Stimulated activated CD8-positive, alpha-beta memory T cell treated with anti-CD3 and anti-CD28 coated beads, Interleukin-4, amount 100 ng/mL, for 24 hours (primary cell): Measurements from ENCODE around the gene IMMP2L.
"Not testable (repeated sequence)": the region's sequence is repeated elsewhere in the genome, so short reads cannot be mapped to it uniquely, and the experiment has no call there.

Experiments
- DNase-seq: peaks from one replicate; pipeline ENCODE4 v3.0.0-alpha.2; 2020; ENCODE audit warnings: low read depth

IMMP2L gene

DNA sequence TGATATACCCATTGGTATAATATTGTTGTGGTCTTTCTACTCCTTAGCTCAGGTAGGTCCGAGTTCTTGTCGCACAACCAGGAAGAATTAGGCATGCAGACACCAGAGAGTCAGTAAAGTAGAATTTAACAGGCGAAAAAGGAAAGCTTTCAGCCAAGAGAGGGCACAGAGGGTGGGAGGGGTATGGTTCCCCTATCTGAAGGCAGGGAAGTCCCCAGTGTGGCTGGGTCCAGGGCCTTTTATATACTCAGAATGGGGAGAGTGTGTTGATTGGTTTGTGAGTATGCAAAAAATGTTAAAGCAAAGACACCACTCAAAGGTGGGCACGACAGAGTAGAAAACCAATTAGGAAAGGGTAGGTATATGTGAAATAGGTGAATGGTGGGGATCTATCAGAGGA lies 53.9 kb downstream of the IMMP2L start:
- DNase-seq = no peak

DNA sequence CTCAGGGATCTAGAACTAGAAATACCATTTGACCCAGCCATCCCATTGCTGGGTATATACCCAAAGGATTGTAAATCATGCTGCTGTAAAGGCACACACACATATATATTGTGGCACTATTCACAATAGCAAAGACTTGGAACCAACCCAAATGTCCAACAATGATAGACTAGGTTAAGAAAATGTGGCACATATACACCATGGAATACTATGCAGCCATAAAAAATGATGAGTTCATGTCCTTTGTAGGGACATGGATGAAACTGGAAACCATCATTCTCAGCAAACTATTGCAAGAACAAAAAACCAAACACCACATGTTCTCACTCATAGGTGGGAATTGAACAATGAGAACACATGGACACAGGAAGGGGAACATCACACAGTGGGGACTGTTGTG lies 56.9 kb downstream of the IMMP2L start:
- DNase-seq = not testable (repeated sequence)

DNA sequence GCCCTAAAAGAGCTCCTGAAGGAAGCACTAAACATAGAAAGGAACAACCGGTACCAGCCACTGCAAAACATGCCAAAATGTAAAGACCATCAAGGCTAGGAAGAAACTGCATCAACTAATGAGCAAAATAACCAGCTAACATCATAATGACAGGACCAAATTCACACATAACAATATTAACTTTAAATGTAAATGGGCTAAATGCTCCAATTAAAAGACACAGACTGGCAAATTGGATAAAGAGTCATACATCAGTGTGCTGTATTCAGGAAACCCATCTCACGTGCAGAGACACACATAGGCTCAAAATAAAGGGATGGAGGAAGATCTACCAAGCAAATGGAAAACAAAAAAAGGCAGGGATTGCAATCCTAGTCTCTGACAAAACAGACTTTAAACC lies 60.5 kb downstream of the IMMP2L start:
- not testable (repeated sequence) for DNase-seq

DNA sequence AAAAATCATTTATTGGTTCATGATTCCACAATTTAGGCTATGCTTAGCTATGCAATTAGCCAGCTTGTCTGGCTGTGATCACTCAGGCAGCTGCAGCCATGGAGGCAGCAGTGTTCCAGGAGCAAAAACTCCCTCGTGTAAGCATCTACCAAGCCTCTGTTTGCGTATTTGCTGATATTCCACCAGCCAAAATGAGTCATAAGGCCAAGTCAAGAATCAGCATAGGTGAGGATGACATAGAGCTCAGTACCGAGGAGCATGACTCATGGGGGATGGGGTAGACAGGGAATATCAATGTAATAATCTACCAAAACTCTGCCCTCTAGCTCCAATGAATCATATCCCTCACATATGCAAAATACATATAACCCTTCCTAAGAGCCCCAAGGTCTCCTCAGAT lies 63.3 kb downstream of the IMMP2L start:
- DNase-seq = no peak

DNA sequence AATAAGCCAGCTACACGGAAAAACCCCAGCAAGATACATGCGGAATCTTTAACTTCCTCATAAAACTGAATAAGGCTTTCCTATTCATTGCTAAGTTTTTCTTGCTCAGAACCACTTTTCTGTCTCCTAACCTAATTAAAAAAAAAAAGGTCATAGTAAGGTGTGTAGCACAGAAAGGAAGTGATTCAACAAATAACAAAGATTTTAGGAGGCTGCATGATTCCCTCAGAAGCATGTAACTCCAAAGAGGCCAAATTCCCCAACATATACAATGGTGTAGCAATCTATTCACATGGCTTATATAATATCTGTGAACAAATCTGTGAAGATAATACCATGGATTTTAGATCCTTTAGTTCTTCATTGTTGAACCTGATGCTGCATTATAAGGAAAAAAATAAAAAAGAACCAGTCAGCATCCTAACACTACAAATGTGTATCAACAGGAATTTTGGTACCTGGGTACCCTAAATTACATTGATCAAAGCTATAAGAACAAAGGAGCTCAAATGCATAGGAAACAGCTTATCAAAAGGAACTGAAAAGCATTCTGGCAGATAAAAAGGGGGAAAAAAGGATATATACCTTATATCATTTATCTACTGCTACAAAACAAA lies 63.8 kb downstream of the IMMP2L start:
- no peak for DNase-seq

DNA sequence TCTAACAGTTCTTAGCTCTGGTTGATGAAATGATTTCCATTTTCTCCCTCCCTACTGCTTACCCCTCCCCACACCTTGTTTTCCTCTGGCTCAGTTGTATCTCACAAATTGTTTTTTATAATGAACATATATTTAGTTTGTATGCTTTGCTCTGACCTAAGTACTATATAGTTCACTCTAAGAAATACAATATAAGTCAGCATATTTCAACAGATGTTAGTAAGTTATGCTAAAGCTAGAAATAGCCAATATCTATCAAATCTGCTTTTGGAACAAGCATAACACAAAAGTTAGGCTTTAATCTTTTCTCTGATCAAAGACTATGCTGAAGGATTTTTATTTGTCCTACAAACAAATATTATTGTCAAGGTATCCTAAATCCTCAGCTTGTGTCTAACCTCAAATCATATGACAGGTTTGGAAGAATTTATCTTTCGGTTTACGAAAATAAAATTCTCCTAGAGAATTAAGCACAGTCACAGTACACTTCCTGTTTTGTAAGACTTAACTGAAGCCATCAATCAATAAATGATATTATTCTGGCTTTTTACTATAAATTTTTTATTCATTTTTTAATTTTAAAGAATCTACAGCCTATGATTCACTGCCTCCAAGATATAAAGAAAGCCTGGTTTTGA lies 67.0 kb downstream of the IMMP2L start:
- no peak for DNase-seq

DNA sequence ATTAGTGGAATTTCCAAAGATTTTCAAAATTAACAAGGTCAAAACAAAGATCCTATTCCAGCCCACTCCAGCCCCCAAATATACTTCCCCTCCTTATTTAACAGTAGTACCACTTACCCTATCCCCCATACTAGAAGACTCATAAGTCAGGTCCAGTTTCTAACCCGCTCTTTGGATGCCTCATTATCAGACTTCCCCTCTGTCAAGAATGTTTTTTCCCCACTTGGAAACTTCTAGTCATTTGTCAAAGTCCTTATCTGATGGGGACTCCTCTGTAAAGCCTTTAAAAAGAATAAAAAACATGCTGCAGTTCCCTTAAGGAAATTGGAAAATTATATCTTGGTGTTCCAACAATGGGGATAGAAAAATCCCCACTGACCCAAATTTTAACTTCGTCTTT lies 70.1 kb downstream of the IMMP2L start:
- no peak for DNase-seq

DNA sequence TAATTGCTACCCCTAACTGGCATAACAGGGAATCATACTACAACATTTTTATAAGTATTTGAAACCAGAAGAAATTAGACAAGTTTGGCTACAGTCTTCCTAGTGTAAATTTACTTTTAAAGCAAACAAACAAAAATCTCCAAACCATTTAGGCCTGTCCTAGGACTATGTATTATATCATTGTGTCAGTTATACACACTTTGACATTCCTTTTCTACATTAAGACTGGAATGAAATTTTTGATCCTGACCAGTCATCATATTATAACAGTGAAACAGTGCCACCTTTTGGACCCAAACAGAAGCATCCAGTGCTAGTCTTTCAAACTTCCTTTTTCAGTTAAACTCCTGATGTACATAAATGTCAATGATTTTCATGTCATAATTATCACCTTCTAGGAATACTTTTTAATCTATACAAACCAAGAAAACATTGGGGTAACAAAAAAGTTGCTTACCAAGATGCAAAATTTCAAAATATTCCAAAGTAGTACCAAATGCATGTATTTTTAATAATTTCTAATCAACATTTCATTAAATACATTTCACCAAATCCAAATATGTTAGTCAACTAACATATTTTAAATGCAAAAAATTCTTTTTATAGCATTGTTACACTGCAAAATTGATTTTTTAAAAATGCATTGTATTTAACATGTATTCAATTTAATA lies 75.7 kb downstream of the IMMP2L start:
- DNase-seq = no peak

DNA sequence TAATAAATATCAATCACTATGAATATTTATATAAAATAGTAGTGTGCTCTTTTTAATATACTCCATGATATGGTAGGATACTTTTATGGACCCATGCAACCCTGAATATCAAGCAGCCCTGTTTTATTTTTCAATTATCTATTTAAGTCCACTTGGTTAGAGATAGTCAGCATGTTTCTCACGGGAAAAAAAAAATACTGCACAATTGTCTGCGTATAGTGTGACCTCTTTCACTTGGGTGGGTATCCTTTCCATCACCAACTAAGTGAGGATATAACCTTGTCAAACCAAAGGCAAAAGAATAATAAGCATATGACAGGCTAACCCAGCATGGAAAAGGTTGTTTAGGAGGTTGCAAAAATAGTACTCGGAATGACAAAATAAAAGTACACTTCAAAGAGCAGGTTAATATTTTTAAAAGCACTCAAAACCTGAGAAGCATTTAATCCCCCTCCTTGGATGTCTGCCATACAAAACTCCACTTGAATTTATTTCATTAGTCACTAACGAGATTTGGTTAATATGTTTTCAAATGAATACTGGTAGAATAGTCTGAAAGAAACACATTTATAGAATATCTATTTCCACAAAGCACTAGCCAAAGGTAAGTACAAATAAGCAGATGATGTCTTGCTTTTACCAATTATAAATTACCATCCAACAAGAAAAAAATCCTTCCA lies 76.5 kb downstream of the IMMP2L start:
- no peak for DNase-seq

DNA sequence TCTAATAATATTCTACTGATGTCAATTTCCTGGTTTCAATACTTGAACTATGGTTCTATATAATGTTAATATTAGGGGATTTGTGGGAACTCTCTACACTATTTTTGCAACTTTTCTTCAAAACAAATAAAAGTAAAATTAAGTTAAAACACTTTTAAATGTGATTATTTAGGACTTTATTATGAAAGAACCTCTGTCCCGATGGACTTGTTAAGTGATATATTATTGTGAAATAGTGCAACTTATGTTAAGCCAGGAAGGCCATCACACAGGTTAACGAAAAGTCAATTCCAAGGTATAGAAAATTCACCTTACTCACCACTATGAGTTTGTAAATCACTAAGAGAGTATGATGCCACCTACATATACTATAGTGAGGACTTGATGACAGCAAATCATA lies 79.2 kb downstream of the IMMP2L start:
- no peak for DNase-seq

DNA sequence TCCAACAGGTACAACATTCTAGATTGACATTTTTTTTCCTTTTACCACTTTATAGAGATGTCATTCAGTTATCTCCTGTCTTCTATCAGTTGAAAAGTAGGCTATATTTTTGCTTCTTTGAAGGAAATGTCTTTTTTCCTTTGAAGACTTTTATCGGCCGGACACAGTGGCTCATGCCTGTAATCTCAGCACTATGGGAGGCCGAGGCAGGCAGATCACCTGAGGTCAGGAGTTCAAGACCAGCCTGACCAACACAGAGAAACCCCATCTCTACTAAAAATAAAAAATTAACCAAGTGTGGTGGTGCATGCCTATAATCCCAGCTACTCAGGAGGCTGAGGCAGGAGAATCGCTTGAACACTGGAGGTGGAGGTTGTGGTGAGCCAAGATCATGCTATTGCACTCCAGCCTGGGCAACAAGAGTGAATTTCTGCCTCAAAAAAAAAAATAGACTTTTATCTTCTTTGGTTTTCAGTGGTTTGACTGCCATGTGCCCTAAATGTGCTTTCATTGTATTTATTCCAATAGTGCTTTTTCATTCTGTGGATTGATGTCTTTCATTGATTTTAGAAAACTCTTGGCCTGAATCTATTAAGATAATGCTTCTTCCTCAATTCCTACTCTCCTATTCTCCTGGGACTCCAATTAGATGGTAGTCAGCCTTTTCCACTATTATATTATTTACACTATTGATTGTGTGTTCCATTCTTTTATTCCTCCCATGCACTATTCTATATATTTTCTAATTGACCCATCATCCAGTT lies 84.6 kb downstream of the IMMP2L start:
- DNase-seq = no peak

DNA sequence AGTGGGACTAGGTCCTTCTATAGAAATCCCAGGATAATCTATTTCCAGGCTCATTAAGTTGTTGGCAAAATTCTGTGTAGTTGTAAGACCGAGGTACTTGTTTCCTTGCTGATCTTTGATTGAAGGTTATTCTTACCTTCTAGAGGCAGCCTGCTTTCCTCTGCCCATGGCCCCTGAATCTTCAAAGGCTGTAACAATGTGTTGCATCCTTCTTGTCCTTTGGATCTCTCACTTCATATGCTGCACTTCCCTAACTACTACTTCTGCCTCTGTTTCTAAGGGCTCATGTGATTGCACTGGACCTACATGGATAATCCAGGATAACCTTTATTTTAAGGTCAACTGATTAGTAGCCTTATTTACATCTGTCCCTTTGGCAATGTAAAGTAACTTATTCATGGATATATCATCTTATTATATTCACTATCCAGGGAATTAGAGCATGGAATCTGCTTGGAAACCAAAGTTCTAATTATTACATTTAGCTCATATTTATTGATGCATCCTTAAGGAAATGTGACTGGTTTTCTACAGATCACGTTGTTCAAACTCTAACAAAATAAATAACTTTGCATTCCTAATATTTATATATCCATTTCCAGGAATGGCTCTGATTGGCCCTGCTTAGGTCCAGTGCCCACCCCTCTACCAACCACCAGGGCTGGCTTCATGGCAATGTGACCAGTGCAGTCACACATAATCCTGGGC lies 85.6 kb downstream of the IMMP2L start:
- DNase-seq = no peak

DNA sequence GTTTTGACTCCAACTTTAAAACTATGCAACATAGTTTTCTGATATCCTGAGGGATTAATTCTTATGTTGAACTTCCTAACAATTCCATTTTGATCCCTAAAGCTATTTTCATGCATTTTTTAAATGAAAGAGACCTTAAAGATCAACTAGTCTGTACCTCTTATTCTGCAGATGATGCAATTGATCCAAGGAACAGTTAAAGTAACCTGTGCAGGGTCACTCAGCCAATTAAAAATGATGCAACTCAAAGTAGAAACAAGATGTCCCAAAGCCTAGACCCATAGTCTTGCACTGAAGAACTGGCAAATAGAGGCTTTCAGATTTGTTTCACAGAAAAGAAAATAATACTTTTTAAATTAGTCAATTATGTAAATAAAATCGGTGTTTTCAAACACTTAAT lies 86.3 kb downstream of the IMMP2L start:
- no peak for DNase-seq

DNA sequence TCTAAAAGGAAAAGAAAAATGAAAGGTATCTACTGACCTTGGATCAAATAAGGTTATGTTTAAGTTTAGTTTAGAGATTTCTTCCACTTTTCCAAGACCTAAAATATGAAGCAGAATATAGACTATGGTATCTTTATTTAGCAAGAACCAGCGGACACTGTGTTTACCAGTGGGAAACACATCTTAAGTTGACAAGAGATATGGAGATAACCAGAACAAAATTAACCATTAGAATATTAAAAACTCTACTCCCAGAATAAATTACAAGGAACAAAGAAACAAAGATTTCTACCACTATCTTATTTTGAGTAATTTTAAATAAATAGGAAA lies 86.9 kb downstream of the IMMP2L start:
- DNase-seq = no peak

DNA sequence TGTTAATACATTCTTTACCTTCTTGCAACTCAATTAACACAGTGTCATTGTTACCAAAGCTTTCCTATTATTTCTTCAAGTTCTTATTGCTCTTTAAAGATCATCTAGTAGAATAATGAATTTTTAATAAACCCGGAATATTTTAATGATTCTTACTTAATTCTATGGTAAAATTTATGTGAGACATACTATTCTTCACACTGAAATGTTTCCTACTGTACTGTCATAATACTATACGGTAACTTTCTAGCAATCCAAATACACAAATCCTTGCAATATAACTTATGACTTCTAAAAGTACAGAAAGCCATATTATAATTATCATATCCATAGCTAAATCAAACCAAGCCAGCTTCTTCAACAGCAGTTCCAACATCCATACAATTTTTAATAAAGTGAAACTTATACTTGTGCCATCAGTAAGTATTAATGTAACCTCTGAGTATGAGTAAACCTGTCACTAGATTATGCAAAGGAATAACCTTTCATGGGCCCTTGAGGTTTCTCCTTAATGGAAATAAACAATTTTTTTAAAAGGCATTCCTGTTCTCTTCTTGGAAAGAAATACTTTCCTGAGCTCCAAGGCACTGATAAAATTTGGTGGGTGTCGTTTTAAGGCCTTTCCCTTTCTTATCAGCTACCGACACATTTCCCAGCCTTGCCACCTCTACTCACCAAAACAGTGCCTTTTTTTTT lies 87.4 kb downstream of the IMMP2L start:
- DNase-seq = no peak

DNA sequence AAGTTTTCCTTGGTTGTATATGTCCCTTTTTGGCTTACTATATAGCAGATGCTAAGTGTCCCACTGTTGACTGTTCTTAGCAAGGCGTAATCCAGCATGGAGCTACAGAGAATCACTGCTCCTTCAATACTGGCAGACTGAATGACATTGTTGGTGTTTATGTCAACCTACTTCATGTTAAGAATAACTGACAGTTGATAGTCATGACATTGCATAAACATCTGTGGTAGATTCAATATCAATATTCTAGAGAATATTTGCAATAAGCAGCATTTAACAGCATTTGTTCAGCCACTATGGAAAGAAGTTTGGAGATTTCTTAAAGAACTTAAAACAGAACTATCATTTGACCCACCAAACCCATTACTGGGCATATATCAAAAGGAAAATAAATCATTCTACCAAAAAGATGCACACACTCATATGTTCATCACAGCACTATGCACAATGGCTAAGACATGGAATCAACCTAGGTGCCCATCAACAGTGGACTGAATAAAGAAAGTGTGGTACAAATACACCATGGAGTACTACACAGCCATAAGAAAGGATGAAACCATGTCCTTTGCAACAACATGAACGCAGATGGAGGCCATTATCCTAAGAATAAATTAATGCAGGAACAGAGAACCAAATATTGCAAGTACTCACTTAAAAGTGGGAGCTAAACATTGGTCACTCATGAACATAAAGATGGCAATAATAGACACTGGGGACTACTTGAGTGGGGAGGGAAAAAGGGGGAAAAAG lies 88.7 kb downstream of the IMMP2L start:
- no peak for DNase-seq

DNA sequence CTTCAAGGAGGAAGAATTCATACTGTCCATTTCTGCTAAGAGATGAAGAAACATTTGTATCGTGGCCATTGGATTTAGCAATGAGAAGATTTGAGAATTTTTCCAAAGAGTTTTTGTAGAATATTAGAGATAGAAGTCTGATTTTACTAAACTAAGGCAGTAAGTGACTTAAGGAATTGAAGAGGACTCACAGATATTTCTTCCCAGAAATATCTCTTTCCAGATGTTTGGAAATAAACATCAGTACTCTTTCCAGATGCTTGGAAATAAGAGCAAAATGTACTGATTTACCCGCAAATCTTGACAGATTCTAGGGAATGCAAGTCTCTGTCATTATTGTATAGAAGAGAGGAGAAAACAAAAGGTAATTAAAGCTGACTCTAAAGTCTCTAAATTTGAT lies 91.3 kb downstream of the IMMP2L start:
- DNase-seq = no peak

DNA sequence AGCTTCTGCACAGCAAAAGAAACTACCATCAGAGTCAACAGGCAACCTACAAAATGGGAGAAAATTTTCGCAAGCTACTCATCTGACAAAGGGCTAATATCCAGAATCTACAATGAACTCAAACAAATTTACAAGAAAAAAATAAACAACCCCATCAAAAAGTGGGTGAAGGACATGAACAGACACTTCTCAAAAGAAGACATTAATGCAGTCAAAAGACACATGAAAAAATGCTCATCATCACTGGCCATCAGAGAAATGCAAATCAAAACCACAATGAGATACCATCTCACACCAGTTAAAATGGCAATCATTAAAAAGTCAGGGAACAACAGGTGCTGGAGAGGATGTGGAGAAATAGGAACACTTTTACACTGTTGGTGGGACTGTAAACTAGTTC lies 92.4 kb downstream of the IMMP2L start:
- DNase-seq = not testable (repeated sequence)

DNA sequence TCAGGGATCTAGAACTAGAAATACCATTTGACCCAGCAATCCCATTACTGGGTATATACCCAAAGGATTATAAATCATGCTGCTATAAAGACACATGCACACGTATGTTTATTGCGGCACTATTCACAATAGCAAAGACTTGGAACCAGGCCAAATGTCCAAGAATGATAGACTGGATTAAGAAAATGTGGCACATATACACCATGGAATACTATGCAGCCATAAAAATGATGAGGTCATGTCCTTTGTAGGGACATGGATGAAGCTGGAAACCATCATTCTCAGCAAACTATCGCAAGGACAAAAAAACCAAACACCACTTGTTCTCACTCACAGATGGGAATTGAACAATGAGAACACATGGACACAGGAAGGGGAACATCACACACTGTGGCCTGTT lies 96.5 kb downstream of the IMMP2L start:
- not testable (repeated sequence) for DNase-seq

DNA sequence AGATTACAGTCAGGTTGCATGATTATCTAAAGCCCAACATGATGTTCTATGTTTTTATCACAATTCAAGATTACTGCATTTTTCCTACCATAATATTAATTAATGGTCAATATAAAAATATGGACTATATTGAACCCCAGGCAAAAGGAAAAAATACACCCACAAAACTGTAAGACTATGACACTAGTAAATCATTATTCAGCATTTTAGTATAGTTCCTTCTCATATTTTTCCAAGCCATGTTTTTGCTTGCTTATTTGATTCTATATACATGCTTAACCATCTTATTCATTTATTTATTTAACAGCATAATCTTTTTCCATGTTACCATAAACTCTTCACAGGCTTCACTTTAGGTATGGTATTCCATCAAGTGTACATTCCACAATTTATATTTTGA lies 101.6 kb downstream of the IMMP2L start:
- DNase-seq = no peak
